Panc1 (cell line): ENCODE measurements around the gene SOWAHC.

ENCODE experiments used
- POLR2AphosphoS5 ChIP-seq: IDR thresholded peaks from 2 replicates; pipeline ENCODE4 v1.6.1; 2012; ENCODE audit warnings: mild to moderate bottlenecking, low read depth, low read length, moderate library complexity
- SIN3A ChIP-seq: IDR thresholded peaks from 2 replicates; pipeline ENCODE4 v1.6.1; 2012; ENCODE audit warnings: low read depth, mild to moderate bottlenecking, low read length, moderate library complexity, borderline replicate concordance; ENCODE audit not compliant: insufficient read depth
- TCF7L2 ChIP-seq: IDR thresholded peaks from 2 replicates; pipeline ENCODE4 v1.6.1; 2011; ENCODE audit warnings: mild to moderate bottlenecking, low read depth, low read length, inconsistent platforms
- TF ChIP-seq, protein P1 (sequence below): fragments of 450-650 bp; IDR thresholded peaks from 2 replicates; pipeline ENCODE4 v1.5.1; 2017; ENCODE audit warnings: mild to moderate bottlenecking
- TF ChIP-seq, protein P2 (sequence below), 2 experiments: IDR thresholded peaks; 2 replicates each; pipeline ENCODE4 v1.6.1; 2011 to 2012; ENCODE audit warnings: low read depth in 2 of 2, control low read depth in 1 of 2, low read length in 1 of 2, mild to moderate bottlenecking in 1 of 2, moderate library complexity in 1 of 2; ENCODE audit not compliant: insufficient read depth in 1 of 2

DNA sequence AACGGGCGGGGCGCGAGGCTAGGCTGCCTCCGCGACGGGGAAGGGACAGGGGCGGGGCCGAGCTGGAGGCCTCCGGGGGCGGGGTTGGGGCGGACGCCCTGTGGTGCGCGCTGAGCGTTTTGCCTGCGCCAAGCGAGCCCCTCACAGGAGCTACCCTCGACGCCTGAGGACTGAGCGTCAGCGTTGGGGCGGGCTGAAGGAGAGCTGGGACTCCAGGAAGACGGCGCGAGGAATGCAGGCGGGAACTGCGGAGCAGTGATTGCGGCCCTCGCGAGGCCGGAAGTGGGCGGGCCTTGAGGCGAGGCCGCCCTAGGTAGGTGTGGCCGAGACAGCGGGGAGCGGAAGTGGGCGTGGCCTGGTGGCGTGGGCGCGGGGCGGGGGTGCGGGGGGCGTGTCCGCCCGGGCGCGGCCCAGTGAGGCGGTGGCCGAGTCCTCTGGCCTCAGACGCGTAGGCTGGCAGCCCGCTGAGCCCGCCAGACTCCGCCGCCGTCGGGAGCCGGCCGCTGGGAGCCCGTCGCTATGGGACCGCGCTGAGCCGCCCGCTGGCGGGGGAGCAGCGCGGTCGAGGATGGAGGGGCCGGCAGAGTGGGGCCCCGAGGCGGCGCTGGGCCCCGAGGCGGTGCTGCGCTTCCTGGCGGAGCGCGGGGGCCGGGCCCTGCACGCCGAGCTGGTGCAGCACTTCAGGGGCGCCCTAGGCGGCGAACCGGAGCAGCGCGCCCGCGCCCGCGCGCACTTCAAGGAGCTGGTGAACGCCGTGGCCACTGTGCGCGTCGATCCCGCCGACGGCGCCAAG, at the start of gene SOWAHC, which contains the start of gene SEPTIN10:
- TF ChIP-seq, protein P1, sequence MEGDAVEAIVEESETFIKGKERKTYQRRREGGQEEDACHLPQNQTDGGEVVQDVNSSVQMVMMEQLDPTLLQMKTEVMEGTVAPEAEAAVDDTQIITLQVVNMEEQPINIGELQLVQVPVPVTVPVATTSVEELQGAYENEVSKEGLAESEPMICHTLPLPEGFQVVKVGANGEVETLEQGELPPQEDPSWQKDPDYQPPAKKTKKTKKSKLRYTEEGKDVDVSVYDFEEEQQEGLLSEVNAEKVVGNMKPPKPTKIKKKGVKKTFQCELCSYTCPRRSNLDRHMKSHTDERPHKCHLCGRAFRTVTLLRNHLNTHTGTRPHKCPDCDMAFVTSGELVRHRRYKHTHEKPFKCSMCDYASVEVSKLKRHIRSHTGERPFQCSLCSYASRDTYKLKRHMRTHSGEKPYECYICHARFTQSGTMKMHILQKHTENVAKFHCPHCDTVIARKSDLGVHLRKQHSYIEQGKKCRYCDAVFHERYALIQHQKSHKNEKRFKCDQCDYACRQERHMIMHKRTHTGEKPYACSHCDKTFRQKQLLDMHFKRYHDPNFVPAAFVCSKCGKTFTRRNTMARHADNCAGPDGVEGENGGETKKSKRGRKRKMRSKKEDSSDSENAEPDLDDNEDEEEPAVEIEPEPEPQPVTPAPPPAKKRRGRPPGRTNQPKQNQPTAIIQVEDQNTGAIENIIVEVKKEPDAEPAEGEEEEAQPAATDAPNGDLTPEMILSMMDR = no peak
- TF ChIP-seq POLR2AphosphoS5 (peak; percentile 57), SIN3A (0 out of 2 replicates have a peak, but pooled peaks have one; percentile 50), TCF7L2 (no peak)
- TF ChIP-seq, protein P2, sequence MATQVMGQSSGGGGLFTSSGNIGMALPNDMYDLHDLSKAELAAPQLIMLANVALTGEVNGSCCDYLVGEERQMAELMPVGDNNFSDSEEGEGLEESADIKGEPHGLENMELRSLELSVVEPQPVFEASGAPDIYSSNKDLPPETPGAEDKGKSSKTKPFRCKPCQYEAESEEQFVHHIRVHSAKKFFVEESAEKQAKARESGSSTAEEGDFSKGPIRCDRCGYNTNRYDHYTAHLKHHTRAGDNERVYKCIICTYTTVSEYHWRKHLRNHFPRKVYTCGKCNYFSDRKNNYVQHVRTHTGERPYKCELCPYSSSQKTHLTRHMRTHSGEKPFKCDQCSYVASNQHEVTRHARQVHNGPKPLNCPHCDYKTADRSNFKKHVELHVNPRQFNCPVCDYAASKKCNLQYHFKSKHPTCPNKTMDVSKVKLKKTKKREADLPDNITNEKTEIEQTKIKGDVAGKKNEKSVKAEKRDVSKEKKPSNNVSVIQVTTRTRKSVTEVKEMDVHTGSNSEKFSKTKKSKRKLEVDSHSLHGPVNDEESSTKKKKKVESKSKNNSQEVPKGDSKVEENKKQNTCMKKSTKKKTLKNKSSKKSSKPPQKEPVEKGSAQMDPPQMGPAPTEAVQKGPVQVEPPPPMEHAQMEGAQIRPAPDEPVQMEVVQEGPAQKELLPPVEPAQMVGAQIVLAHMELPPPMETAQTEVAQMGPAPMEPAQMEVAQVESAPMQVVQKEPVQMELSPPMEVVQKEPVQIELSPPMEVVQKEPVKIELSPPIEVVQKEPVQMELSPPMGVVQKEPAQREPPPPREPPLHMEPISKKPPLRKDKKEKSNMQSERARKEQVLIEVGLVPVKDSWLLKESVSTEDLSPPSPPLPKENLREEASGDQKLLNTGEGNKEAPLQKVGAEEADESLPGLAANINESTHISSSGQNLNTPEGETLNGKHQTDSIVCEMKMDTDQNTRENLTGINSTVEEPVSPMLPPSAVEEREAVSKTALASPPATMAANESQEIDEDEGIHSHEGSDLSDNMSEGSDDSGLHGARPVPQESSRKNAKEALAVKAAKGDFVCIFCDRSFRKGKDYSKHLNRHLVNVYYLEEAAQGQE (IDR thresholded peaks at IDR 0.05; ENCODE audit: insufficient read depth in 1 of 2, low read depth in 2 of 2, low read length in 1 of 2) = peak in 1 of 2 experiments; percentile 58; a peak in 1 of 4 replicates
